GM21390 (cell line): ENCODE measurements around the gene HTR1D.
"Not testable (repeated sequence)": the region's sequence is repeated elsewhere in the genome, so short reads cannot be mapped to it uniquely, and the experiment has no call there.

Experiments used
- ATAC-seq: cut with Tn5 transposase; IDR thresholded peaks from one replicate; pipeline ENCODE4 v1.9.1; 2021; ENCODE audit not compliant: unreplicated experiment

Gene HTR1D

DNA sequence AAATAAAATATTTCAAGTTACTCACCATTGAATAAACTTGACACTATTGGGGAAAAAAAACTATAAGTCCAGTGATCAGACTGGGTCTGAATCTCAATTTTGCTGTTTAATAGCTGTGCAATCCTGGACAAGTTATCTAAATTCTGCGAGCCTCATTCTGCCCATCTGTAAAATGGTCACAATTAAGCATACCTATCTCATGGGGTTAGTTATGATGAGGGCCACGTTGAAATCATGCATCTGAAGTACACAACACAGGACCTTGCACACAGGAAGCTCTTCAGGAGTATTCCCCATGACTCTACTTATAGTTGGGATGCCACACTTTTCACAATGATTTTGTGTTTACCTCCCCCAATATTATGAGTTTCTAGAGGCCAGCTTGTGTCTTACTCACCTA lies 3.8 kb upstream of the HTR1D start:
- no peak for ATAC-seq

DNA sequence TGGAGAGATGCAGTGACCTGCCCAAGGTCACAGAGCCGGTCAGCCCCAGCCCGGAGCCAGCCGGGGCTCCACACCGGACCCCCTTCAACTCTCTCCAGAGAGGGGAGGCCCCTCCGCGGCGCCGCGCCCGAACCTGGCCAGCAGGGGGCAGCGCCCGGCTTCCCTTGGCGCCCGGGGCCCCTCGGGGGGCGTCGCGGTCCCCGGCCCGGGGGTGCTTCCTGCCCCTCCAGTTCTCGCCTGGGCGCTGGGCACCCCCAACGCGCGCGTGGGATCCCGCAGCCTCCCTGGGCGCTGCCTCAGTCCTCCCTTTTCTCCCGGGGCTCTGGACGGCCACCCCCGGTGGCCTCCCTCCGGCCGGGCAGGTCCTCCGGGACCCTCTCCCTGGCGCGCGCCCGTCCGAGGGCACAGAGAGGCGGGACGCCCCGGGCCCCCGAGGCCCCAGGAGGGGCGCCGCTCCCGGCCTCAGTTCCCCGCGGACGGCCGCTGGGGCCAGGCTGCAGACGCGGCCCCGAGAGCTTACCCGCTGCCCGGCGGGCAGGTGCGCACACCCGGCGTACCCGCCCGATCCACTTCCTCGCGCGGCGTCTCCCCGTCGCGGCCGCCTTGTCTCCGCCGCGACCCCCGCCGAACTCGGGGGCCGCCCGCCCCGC lies 406 bp downstream of the HTR1D start:
- ATAC-seq: no peak

DNA sequence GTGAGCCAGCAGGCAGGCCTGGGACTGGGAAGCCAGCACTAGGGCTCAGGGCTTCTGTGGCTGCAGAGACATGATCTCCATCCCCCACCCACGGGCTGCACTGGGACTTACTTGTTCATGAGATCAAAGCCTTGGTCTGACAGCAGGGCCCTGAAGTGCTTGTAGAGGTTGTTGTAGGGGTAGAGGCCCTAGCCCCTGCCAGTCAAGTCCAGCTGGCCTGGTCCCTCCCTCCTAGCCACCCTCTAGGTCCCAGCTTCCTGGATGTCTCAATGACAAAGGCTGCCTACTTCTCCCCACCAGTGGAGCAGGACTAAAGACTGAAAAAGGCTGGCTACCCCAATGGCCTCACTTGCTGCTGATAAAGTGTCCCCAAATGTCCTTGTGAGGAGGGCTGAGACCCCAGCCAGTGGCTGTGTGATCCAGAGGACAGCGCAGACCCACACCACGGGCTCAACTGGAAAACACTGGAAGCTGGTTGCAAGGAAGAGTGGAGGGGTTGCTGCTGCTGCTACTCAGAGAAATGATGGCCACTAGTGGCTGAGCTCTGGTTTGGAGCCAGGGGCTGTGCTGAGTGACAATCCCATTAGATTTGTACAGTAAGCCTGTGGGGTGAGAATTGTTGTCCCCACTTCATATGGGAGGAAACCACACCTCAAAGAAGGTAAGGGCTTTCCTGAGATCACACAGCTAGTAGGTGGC lies 1.4 kb downstream of the HTR1D start:
- no peak for ATAC-seq

DNA sequence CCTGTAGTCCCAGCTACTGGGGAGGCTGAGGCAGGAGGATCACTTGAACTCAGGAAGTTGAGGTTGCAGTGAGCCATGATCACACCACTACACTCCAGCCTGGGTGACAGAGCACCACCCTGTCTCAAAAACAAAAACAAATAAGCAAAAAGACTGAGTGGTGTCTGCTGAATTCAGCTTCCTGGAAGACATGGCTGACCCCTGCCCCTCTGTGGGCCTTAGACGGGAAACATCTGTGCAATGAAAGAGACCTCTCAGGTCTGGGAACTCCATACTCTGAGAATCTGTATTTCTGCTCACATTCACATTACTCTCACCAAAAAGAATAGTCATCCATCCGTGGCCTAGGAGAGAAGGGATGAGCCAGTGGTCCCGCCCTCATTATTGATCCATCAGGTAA lies 2.0 kb downstream of the HTR1D start:
- no peak for ATAC-seq

DNA sequence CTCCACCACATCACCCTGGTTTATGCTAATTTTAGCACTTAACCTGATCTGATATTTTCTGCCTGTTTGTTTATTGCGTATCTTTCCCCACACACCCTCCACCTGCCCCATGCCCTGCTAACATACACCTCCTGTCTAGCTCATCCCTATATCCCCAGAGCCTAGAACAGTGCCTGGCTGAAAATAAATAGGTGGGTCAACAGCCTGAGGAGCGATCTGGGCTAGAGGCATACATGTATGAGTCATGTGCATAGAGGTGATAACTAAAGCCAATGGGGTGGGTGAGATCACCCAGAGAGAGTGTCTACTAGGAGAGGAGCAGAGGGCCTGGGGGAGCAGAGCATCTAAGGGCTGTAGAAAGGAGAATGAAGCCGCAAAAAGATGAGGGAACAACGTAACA lies 2.7 kb downstream of the HTR1D start:
- ATAC-seq: no peak

DNA sequence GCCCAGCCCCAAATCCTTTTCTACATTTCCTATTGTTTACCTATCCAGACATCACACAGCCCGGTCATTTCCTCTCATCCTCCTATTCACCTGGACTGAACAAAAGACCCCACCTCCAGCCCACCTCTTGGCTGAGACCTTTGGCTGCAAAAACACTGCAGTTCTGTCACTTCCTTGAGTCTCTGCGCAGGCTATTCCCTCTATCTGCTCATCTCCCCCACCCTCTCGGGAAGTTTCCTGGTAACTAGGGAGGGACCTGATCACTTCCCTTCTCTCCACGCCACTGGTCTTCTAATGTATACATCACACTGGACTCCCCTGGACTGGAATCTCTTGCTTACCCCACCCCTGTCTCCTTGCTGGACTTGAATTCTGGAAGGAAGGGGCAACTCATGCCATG lies 5.3 kb downstream of the HTR1D start:
- ATAC-seq: no peak

DNA sequence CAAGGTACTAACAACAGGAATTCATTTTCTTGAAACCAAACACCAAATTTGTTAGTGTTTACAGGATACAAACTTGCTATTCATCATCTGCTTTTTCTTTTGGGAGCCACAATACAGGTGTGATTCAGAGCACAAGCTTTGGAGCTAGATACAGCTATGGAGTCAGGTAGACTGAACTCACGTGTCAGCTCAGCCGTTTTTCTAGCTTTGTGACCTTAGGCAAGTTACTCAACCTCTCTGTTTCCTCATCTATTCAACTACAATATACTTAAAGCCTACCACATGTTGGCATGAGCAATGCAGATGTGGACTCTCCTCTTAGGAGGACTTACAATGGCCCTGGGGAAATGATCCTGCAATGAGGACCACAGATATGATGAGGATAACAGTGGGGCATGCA lies 6.3 kb downstream of the HTR1D start:
- ATAC-seq: no peak

DNA sequence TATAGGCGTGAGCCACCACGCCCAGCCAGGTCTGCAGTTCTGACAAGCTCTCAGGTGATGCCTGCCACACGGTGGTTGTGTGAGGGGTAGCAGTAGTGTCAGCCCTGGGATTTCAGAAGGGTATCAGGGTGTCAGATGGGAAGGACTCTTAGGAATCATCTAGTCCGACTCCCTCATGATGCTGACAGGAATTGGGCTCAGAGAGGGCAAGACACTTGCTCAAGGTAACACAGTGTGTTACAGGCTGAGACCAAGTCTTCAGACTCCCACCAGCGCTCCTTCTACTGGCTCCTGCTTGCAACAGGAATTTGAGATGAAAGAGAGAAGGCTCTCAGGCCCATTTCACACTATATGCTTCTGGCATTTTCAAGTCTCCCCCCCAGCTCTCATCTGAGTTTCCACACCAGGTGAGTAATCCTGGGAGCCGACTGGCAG lies 6.9 kb downstream of the HTR1D start:
- no peak for ATAC-seq

DNA sequence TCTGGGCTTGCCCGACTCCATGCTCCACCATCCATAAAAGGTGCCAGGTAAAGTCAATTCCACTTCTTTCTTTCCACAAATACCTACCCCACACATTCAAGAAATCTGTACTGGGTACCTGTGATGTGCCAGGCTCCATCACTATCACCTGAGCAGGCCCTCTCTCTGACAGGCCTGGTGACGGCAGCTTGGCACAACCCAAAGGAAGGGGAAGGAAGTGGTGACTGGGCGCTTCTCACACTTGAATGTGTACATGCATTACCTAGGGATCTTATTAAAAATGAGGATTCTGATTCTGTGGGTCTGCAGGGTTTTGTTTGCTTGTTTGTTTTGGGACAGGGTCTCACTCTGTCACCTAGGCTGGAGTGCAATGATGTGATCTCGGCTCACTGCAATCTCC lies 7.5 kb downstream of the HTR1D start:
- ATAC-seq: no peak

DNA sequence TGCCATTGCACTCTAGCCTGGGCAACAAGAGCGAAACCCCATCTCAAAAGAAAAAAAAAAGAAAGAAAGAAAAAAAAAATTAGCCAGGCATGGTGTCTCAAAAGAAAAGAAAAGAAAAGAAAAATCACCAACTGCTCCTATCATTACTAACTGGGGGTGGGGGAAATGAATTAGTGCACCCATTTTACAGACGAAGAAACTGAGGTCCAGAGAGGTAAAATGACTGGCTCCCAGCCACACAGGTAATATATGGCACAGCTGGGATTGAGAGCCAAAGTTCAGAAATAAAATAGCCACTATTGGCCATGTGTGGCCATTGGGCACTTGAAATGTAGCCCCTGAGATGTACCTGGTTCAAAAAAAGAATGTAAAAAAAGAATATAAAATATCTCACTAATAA lies 8.8 kb downstream of the HTR1D start:
- ATAC-seq: no peak

DNA sequence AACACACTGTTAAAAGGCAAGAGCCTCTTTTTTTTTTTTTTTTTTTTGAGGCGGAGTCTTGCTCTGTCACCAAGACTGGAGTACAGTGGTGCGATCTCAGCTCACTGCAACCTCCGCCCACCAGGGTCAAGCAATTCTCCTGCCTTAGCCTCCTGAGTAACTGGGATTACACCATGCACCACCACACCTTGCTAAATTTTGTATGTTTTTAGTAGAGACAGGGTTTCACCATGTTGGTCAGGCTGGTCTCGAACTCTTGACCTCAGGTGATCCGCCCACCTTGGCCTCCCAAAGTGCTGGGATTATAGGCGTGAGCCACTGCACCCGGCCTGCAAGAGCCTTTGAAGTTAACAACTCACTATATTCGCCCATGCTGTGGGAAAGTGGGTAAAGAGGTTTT lies 9.6 kb downstream of the HTR1D start:
- ATAC-seq: not testable (repeated sequence)

DNA sequence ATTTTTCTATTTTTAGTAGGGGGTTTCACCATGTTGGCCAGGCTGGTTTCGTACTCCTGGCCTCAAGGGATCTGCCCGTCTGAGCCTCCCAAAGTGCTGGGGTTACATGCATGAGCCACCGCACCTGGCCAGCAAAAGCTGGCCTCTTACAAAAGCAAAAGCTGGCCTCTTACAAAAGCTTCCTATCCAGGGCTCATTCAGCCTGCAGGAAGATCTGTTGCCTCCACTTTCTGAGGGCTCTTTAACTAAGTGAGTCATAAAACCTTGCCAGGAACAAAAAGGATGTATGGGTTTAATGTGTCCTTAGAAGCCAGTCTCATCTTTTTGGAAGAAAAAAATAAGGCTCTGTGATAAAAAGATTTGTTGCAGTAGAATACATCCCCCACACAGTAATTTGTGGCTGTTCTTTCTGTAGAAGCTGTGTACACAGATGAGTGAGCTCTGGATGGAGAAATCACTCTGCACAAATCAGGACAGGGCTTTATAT lies 15.0 kb downstream of the HTR1D start:
- no peak for ATAC-seq

DNA sequence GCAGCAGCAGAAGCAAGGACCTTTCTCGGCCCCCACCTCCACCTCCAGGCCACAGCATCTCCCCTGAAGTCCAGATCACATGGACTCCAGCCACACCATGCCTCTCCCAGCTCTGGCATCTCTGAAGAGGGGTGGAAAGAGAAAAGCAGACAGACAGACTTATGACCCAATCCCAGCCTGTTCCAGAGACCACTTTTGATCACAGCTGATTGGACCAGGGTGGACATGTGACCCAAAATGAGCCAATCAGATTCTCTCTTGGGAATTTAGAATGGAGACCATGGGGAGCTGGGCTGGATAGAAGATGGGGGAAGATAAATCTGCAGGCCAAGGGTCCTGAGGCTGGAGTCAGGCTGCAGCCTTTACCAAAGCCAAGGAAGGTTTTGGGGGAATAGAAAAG lies 16.4 kb downstream of the HTR1D start:
- no peak for ATAC-seq

DNA sequence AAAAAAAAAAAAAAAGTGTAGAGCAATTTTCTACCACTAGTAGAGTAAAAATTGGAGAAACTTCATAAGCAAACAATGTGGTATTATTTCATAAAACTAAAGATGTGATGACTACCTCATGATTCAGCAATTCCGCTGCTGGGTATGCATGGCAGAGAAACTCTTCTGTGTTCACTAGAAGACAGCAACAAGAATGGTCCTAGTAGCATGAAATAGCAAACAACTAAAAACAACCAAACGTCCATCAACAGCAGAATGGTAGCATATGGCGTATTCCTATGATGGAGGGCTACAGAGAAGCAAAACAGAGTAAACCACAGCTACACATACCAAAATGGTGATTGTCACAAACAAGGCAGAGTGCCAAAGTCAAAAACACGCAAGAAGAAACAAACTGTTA lies 18.9 kb downstream of the HTR1D start:
- ATAC-seq: no peak

DNA sequence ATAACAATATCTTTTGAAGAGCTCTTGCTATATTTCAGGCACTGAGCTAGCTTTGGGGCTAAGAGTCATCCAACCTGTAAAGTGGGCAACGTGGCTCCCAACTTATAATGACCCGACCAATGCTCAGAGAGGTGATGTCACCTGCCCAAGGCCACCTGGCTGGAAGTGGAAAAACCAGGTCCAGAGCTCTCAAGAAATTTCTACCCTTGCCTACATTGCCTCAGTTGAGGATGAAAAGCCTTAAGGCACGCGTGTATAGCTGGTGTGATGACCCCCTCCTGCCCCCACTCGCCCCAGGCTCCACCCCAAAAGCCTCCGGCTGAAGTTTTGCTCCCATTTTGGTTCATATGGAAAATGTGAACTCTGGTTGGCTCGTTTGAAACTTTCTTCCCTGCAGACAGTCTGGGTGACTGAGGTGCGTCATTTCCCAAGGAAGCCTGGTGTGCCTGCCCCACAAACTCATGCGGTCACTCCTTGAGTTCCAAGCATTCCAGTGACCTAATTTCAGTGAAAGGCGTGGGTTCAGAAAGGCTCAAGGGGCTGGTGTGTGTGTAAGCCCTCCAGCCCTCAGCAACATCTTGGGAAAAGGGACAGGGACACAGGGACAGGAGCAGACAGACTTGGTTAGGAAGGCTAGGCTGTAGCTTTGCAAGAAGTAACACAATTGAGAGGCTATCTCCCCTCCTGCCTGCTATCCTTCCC lies 20.5 kb downstream of the HTR1D start:
- no peak for ATAC-seq

DNA sequence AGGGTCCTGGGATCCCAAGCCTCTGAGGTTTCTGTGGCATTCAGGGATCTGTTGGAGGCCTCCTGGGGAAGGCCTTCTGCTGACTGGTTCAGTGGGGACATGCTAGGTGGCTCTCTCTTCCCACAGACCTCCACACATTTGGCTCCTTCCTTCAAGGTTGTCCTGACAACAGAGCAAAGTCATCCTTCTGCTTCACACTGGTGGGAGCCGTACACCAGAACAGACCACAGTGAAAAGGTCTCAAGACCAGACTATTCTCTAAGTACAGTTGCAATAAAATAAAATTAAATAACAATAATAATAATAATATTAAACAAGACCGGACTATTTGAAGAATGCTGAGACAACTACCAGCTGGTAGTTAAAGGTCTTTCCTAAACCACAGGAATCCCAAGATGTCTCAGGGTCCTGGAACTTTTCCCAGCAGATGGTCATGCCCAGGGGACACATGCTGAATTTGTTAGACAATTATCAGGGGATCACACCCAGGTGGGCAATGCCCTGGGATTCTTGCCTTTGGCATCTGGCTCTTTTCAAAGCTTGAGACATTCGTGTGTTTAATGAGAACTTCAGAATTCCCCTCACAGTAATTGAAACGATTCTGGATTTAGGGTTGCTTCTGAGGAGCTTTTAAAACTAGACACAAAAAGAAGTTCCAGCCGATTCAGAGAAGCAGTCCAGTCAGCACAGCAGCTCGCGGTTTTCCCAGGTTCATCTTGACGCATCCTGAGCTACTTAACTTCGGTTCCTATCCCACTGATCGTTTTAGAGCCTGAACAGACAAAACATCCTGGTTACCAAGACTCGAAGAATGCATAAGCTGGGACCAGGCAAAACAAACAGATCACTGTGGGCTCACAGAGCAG lies 22.9 kb downstream of the HTR1D start:
- no peak for ATAC-seq

DNA sequence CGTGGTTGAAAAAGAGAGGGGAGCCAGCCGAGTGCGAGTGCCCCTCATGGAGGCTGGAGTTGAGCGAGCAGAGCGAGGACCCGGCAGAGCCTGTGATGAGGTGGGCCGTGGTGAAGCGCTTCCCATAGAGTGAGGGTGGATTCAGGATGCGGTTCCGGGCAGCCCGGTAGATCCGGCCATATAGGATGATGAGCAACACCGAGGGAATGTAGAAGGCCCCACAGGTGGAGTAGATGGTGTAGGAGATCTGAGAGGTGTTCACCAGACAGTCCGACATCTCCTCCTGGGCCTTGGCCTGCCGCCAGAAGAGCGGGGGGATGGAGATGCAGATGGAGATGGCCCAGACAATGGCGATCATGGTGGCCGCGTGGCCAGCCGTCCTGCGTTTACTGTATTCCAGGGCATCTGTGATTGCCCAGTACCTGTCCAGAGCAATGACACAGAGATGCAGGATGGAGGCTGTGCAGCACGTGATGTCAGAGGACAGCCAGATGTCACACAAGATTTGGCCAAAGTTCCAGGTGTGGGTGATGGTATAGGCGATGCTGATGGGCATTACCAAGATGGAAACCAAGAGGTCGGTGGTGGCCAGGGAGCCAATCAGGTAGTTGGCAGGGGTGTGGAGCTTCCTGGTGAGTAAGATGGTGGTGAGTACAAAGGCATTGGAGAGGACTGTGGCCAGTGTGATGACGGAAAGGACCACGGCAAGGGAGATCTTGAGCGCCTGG lies 23.7 kb downstream of the HTR1D start:
- ATAC-seq: no peak

DNA sequence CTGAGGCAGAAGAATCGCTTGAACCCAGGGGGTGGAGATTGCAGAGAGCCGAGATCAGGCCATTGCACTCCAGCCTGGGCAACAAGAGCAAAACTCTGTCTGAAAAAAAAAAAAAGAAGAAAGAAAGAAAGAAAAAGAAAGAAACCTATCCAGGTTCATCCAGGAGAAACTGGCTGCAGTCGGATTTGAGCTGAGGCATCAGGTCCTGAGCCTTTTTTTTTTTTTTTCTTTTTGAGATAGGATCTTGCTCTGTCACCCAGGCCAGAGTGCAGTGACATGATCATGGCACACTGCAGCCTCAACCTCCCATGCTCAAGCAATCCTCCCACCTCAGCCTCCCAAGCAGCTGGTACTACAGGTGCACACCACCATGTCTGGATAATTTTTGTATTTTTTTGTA lies 26.1 kb downstream of the HTR1D start:
- ATAC-seq: no peak

DNA sequence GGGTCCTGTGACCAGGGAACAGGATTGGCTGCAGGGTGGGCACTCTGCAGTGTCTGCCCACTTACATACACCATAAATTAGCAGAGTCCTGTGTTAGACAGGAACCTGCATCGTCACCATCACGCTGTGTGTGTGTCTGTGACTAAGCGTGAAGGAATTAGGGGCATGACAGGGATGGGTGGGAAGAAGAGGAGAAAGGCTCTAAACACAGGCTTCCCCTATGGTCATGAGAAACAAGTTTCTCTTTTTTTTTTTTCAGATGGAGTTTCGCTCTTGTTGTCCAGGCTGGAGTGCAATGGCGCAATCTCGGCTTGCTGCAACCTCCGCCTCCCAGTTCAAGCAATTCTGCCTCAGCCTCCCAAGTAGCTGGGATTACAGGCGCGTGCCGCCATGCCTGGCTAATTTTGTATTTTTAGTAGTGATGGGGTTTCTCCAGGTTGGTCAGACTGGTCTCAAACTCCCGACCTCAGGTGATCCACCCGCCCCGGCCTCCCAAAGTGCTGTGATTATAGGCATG lies 28.3 kb downstream of the HTR1D start:
- ATAC-seq: not testable (repeated sequence)

DNA sequence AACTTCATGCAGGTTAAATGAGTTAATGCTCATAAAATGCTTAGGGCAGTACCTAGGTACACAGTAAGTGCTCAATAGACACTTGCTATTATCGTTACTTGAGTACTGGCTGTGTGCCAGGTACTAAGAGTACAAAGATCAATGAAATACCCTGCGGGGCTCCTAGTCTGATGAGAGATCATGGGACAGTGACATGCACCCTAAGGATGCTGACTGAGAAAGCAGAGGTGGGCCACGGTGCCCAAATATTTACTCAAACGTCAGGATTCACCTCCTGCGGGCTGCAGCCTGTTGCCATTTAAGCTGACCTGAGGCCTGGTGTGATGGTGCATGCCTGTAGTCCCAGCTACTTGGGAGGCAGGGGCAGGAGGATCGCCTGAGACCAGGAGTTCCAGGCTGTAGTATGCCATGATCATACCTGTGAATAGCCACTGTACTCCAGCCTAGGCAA lies 28.8 kb downstream of the HTR1D start:
- no peak for ATAC-seq
